ENCODE results near the gene CNOT3. TPM values are rescaled to one million over a fixed set of nuclear protein-coding genes. Genes with fewer than 3 reads are reported as not detected.
"Not testable (repeated sequence)": the region's sequence is repeated elsewhere in the genome, so short reads cannot be mapped to it uniquely, and the experiment has no call there.

Gene CNOT3
- total and polyA plus RNA-seq, 9 of the 15 experiments (the other 6 are each of a cell fraction or from before 2014, with no cell fraction given): 0.27 to 60.4 (median 9.9) TPM

GRCh38 chr19:54095859-54096616 is 41.5 kb upstream of the CNOT3 start (continued):
- peak; percentile 94 to 99 for TF ChIP-seq E2F6 (IDR thresholded peaks at IDR 0.05; ENCODE audit: borderline replicate concordance in 1 of 2, extremely low read depth in 1 of 2, insufficient read depth in 1 of 2, insufficient read length in 1 of 2, low read depth in 1 of 2, low read length in 1 of 2, poor library complexity in 1 of 2, severe bottlenecking in 1 of 2)
- TF ChIP-seq ARID4B (CRISPR knock-in tag; IDR thresholded peaks at IDR 0.05): peak; percentile 66; the same call in 1 of the 2 replicates
- TF ChIP-seq TFAP4 (CRISPR knock-in tag; IDR thresholded peaks at IDR 0.05; ENCODE audit: borderline replicate concordance): peak; percentile 87
- TF ChIP-seq NRF1 (conservative IDR thresholded peaks at IDR 0.05 in 1 of 2, IDR thresholded peaks at IDR 0.05 in 1 of 2): peak; percentile 81 to 85
- peak; percentile 95; the same call in 1 of the 2 replicates for TF ChIP-seq NR1H2 (CRISPR knock-in tag; IDR thresholded peaks at IDR 0.05)
- TF ChIP-seq ZFX (CRISPR knock-in tag; IDR thresholded peaks at IDR 0.05): peak; percentile 81
- peak; percentile 69; the same call in 1 of the 2 replicates for TF ChIP-seq ZNF12 (CRISPR knock-in tag; IDR thresholded peaks at IDR 0.05)
- TF ChIP-seq TEAD1 (CRISPR knock-in tag; IDR thresholded peaks at IDR 0.05): peak in 1 of 2 experiments; percentile 80; a peak in 1 of 4 replicates
- TF ChIP-seq STAG1 (CRISPR knock-in tag; IDR thresholded peaks at IDR 0.05; ENCODE audit: borderline replicate concordance): peak; percentile 43; the same call in 1 of the 2 replicates
- TF ChIP-seq RBBP5 (IDR thresholded peaks at IDR 0.05; ENCODE audit: borderline replicate concordance, insufficient read depth, low read length, poor library complexity, severe bottlenecking): peak; percentile 48
- TF ChIP-seq L3MBTL2 (IDR thresholded peaks at IDR 0.05): peak; percentile 98
- TF ChIP-seq ZNF431 (CRISPR knock-in tag; IDR thresholded peaks at IDR 0.05): peak; percentile 84
- peak; percentile 50 for TF ChIP-seq POLR2G (IDR thresholded peaks at IDR 0.05; ENCODE audit: low read depth, low read length)
- not testable (repeated sequence) for TF ChIP-seq CREB1 (IDR thresholded peaks at IDR 0.05); ETV6 (IDR thresholded peaks at IDR 0.05; ENCODE audit: borderline replicate concordance in 1 of 2, low read depth in 2 of 2, low read length in 1 of 2)
- peak; percentile 65 for TF ChIP-seq CREB1 (CRISPR knock-in tag; IDR thresholded peaks at IDR 0.05)
- peak; percentile 73; the same call in 1 of the 2 replicates for TF ChIP-seq ZBTB1 (CRISPR knock-in tag; IDR thresholded peaks at IDR 0.05; ENCODE audit: borderline replicate concordance, low read depth)
- peak; percentile 56 for TF ChIP-seq RBFOX2 (IDR thresholded peaks at IDR 0.05; ENCODE audit: low read depth, low read length)
- peak; percentile 88; the same call in 1 of the 2 replicates for TF ChIP-seq ETV6 (CRISPR knock-in tag; IDR thresholded peaks at IDR 0.05; ENCODE audit: borderline replicate concordance)

Measured in K562 (cell line).